ENCODE data around the gene SMPD3.

DNA sequence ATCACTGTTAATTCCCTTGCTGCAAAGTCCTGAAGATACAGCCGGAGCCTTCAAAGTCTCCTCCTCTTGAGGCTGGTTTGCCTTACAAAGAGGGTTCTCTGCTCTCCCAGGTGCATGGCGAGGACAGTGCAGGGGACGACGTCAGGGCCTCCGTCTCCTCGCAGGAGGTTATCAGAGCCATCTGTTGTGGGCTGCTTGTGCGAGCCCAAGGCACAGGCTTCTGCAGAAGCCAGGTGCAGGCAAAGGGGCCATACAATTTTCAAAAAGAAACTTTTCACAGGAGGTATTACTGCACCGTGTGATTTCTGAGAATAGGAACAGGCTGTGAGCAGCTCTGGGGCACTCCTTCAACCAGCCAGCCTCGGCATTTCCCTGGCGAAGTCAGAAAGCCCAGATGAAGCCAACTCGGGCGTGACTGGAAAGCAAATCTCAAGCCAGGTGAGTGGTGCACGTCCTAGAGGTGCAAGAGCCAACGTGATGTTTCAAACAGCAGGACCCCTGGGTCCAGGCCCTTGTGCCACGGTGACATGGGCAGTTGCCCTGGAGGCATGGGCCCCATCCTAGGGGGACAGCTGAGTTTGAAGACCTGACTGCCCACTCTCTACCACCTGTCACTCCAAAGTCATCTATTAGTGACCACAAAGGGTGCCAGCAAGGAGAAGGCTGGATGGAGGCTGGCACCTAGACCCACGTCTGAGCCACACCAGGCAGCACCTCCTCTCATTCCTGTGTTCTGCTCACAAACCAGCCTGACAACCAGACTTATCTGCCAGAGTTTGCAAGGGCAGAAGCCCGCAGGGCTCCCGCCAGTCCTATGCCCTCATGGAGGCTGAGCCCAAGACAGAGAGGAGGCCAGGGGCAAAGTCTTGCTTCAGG is 68.6 kb downstream of the SMPD3 start:
- no peak for TF ChIP-seq EZH2phosphoT487 (IDR thresholded peaks at IDR 0.05; ENCODE audit: borderline replicate concordance)
- TF ChIP-seq, protein P1, sequence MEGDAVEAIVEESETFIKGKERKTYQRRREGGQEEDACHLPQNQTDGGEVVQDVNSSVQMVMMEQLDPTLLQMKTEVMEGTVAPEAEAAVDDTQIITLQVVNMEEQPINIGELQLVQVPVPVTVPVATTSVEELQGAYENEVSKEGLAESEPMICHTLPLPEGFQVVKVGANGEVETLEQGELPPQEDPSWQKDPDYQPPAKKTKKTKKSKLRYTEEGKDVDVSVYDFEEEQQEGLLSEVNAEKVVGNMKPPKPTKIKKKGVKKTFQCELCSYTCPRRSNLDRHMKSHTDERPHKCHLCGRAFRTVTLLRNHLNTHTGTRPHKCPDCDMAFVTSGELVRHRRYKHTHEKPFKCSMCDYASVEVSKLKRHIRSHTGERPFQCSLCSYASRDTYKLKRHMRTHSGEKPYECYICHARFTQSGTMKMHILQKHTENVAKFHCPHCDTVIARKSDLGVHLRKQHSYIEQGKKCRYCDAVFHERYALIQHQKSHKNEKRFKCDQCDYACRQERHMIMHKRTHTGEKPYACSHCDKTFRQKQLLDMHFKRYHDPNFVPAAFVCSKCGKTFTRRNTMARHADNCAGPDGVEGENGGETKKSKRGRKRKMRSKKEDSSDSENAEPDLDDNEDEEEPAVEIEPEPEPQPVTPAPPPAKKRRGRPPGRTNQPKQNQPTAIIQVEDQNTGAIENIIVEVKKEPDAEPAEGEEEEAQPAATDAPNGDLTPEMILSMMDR (conservative IDR thresholded peaks at IDR 0.05; ENCODE audit: low read length): no peak

Measured in Loucy (cell line).